GM20000 (cell line): ENCODE measurements around the gene LZTS2.

Experiments
- DNase-seq: peaks from one replicate; pipeline ENCODE4 v3.0.0; 2012; ENCODE audit warnings: low spot score
- CTCF ChIP-seq: IDR thresholded peaks from 2 replicates; pipeline ENCODE4 v1.5.1; 2012; ENCODE audit warnings: mild to moderate bottlenecking, control low read depth; ENCODE audit errors: extremely low read depth, missing control alignments

The LZTS2 gene

GRCh38 chr10:101020427-101021075, 20.9 kb downstream of the LZTS2 start:
- no peak for TF ChIP-seq CTCF
- DNase-seq = no peak

- DNase-seq = no peak
- no peak for TF ChIP-seq CTCF
Observed at GRCh38 chr10:101021239-101021638, 21.6 kb downstream of the LZTS2 start.

- no peak for DNase-seq
- no peak for TF ChIP-seq CTCF
Observed at GRCh38 chr10:101021692-101022251, 22.2 kb downstream of the LZTS2 start.

- TF ChIP-seq CTCF = no peak
- no peak for DNase-seq
Observed at GRCh38 chr10:101022967-101023705, 23.5 kb downstream of the LZTS2 start.

- no peak for TF ChIP-seq CTCF
- DNase-seq = no peak
Observed at GRCh38 chr10:101027106-101027720, 27.6 kb downstream of the LZTS2 start.

GRCh38 chr10:101028446-101029337, 29.1 kb downstream of the LZTS2 start:
- TF ChIP-seq CTCF = no peak
- no peak for DNase-seq
